Measurements from ENCODE around the gene TMTC1.
A peak's percentile ranks its signal among the peaks of the same experiment; 100 is the strongest.
"Not testable (repeated sequence)": the region's sequence is repeated elsewhere in the genome, so short reads cannot be mapped to it uniquely, and the experiment has no call there.

Gene TMTC1

DNA sequence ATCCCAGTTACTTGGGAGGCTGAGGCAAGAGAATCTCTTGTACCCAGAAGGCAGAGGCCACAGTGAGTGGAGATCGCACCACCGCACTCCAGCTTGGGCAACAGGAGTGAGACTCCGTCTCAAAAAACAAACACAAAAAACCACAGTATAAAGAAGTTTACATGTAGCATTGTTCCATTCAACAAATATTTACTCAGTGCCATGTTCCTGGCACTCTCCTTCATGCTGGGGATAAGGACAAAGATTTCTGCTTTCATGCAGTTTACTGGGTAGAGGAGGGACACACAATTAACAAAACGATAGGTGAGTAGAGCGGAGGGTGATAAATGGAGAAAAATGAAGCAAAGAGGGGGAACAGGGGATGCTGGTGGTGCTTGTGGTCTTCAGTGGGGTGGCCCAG lies 218.0 kb downstream of the TMTC1 start:
- DNase-seq: no peak

GRCh38 chr12:29564925-29565324 lies 218.8 kb downstream of the TMTC1 start:
- no peak for DNase-seq

GRCh38 chr12:29563636-29564035 lies 220.1 kb downstream of the TMTC1 start:
- DNase-seq: no peak

- no peak for DNase-seq
Measured at GRCh38 chr12:29563071-29563470, 220.7 kb downstream of the TMTC1 start.

GRCh38 chr12:29562110-29562804 lies 221.5 kb downstream of the TMTC1 start:
- no peak for DNase-seq

- no peak for DNase-seq
Measured at GRCh38 chr12:29561664-29562071, 222.1 kb downstream of the TMTC1 start.

DNA sequence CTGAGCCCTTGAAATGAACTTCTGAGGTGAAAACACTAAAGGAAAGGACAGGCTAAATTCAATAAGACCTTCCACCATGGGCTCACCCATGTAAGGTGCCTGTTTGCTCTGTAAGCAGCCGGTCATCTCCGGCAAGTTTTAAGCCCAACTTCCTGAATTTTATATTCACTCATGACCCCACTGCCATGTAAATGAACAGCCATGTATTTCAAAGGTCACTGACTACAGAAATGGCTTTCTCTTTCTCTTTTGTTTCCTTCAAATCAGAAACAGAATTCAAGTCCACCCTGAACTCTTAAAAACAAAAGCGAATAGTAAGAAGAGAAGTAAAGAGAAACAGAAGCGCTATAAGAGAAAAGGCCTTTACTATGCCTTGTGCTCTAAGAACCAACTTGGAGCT lies 224.5 kb downstream of the TMTC1 start:
- no peak for DNase-seq

GRCh38 chr12:29556363-29556762 lies 227.4 kb downstream of the TMTC1 start:
- DNase-seq: no peak

GRCh38 chr12:29555451-29555850 lies 228.3 kb downstream of the TMTC1 start:
- not testable (repeated sequence) for DNase-seq

GRCh38 chr12:29552994-29553748 lies 230.6 kb downstream of the TMTC1 start:
- DNase-seq: no peak

DNA sequence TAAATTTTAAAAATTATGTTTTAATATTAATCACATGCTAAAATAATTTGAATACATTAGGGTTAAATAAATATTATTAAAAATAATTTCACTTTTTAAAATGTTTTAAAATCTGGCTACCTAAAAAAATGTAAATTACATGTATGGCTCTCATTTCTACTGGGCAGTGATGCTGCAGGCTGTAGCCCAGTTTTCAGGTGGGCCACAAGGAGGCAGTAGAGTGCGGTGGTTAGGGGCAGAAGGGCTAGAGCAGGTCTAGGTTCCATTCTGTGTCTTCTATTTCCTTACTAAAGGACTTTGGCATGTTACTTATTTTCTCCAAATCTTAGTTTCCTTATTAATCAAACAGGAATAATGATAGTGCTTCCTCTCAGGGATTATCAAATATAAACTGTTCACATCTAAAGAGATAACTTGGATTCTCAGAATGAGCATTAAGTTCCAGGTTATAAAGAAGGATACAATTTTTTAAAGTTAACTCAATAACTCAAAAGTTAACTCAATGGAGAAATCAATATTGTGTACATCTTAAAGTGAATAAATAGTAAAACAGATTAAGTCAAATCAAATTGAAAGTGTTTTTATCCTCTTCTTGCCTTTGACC lies 231.3 kb downstream of the TMTC1 start:
- peak in 3 of 5 experiments; percentile 35 to 47 (median 36) for DNase-seq

DNA sequence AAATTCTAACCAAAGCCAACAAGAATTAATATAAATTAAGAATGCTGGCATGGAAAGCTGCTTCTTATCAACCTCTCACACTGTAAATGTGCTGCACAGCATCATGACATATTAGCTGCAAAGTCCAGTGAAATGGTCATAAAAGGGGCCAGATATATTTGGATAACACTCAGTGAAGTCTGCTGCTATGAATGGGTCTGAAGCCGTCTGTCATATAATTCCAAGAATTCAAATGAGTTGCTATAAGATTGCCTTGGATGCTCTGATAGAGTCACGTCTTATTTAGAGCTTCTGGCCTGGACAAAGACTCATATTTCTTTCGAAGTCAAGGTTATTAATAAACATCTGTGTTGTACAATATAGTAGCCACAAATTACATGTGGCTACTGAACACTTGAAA lies 231.9 kb downstream of the TMTC1 start:
- no peak for DNase-seq

- DNase-seq: no peak
Measured at GRCh38 chr12:29547864-29548263, 235.9 kb downstream of the TMTC1 start.

- no peak for DNase-seq
Measured at GRCh38 chr12:29547151-29547632, 236.6 kb downstream of the TMTC1 start.

DNA sequence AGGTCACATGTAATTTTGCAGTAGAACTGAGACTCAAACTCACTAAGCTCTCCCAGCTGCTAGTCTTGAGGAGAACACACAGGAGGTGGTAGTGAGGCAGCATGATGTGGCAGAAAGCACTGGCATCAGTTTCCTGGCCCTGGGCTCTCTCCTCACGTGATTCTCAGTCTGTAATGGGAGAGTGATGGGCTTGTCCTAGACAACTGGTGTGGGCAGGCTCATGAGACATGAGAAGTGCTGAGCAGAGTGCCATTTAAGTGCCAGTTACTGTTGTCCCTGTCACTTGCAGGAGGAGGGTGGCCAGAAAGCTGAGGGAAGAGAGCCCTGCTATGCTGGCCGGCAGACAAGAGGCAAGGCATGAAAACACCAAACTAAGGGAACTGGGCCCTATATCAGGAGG lies 237.7 kb downstream of the TMTC1 start:
- DNase-seq: no peak

DNA sequence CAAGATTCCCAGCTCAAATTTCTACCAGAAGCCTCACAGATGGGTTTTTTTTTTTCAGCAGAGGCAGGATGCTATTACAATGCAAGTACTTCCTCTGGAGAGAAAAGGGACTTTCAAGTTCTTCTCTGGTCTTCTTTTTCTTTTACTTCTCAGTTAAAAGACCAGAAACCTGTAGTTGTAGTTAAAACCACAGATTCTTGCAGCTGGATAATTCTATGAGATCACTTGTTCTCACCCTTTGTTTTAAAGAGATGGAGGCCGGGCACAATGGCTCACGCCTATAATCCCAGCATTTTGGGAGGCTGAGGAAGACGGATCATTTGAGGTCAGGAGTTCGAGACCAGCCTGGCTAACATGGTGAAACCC lies 238.7 kb downstream of the TMTC1 start:
- no peak for DNase-seq

GRCh38 chr12:29544428-29545101 lies 239.2 kb downstream of the TMTC1 start:
- no peak for DNase-seq

- no peak for DNase-seq
Measured at GRCh38 chr12:29543036-29543435, 240.7 kb downstream of the TMTC1 start.

- no peak for DNase-seq
Measured at GRCh38 chr12:29537298-29537697, 246.4 kb downstream of the TMTC1 start.

DNA sequence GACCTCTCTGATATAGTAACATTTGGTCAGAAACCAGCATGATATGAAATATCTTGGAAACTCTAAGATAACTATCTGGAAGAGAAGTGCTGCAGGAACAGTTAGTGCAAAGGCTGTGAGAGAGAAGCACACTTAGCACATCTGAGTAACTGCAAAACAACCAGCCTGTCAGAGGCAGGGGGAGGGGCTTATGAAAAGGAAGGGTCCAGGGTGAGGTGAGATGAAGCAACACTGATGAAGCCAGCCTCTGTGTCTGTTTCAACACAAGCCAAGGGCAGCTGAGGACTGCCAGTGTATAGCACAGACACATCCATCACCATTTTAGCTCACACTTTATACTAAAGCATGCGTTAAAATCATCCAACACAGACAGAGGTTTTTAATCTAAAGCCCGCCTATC lies 248.8 kb downstream of the TMTC1 start:
- no peak for DNase-seq

DNA sequence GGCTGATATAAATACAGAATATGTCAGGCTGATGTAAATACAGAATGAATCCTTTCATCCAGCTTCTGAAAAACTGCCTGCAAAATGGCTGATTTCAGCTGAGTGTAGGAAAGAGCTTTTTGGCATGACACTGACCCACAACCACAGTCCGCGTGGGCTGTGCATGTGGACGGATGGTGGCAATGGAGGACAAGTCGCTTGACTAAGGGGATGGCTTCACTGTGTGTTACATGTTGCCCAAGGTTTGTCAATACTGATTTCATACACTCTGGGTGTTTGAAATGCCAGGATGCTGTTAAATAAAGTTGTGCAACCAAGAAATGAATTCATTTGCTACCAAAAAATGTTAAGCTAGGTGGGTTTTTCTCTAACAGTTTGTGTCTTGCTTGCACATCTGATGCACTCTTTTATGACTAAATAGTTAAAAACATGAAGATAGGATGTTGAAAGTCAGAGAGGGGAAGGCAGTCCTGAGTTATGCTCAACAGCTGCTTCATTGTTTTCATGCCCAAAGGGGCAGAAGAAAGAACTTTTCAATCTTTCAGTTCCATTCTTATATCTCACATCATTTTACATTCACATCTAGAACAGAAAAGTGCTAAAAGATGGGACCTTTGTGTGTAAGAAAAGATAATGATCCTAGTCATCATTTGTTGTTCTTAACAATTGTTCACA lies 249.8 kb downstream of the TMTC1 start:
- DNase-seq: no peak

- no peak for DNase-seq
Measured at GRCh38 chr12:29531471-29531870, 252.3 kb downstream of the TMTC1 start.

DNA sequence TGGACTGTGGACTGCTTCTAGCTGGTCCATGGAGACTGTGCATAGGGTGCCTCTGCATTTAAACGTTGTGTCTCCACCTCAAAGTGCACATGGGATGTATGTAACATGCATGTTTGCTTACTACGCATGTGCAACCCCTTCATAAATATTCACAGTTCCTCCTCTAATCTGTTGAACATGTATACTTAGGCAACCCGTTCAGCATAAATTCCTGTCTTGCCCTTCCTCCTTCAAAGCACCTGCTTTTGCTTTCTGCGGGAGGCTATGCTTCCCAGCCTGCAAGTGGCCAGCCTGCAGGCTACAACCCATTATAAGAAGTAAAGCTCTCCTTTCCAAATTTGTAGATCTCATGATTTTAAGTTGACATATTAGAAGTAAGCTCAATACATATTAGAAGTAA lies 253.3 kb downstream of the TMTC1 start:
- DNase-seq: no peak

Data from T-helper 2 cell (primary cell).